GM11168 (cell line): ENCODE data around the gene GFOD1.

Experiments used
- in situ Hi-C: fragments of 300-500 bp; cut with MboI; formaldehyde crosslinking; loops from one replicate; pipeline ENCODE4 v1.12.0; 2022; ENCODE audit warnings: low sequenced_read_pairs; ENCODE audit not compliant: unreplicated experiment

The GFOD1 gene

DNA sequence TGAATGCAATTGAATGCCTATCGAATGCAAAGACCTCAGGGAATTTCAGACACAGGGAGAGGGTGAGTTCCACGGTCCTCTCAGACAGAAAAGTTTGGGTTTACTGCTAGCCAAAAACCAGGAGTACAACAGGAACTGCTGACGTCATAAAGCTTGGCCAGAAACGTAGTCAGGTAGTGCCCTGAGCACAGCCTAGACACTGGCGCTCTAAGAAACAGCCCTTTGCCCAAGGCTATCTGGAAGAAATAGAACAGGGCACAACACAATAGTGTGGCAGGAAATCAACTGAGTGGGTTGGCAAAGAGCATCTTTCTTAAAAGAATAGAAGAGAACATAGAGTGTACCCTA, 58.0 kb downstream of the GFOD1 start:
- in situ Hi-C loops: loop anchor here (10.0 kb wide), 1 partner anchor 75 kb away; no protein-coding TSS in a partner anchor

DNA sequence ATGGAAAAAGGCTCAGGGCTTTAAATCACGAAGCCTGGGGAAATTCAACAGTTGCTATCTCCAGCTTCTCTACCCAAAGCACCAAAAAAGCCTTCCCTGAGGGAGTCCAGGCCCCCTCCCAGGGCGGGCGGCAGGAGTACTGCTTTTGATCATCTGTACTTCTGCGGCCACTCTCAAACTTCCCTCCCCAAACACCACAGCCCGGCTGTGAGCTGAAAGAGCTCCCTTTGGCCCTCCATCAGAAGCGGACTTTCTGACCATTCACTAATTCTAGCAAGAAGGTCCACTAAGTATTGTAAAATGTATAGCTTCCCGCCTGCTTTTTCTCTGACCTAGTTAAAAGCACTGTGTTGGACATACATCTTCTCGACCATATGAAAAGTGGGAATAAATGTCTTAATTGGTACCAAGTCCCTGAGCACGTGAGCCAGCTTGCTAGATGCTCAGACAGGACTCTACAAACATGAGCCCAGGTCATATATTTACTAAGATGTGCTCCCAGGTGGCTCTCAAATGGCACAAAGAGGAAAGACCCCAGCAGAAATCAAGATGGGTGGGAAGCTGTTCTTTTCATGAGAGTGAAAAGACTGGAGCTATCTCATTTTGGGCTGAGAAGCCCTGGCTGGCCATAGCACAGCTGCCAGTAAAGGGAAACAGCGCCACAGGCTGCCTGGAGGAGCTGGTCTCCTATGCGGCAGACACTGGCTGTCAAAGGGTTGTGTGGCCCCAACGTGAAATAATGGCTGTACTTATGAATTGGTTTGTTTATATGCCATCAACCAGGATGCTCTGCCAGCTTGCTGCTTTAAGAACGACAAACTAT, 58.6 kb downstream of the GFOD1 start:
- in situ Hi-C loops: loop anchor here (10.0 kb wide), 1 partner anchor 74 kb away; no protein-coding TSS in a partner anchor

GRCh38 chr6:13427801-13428582, 59.4 kb downstream of the GFOD1 start:
- in situ Hi-C loops: loop anchor here (10.0 kb wide), 1 partner anchor 73 kb away; no protein-coding TSS in a partner anchor

- in situ Hi-C loops: loop anchor here (10.0 kb wide), 1 partner anchor 73 kb away; no protein-coding TSS in a partner anchor
These were observed 60.1 kb downstream of the GFOD1 start for GRCh38 chr6:13427316-13427715.

DNA sequence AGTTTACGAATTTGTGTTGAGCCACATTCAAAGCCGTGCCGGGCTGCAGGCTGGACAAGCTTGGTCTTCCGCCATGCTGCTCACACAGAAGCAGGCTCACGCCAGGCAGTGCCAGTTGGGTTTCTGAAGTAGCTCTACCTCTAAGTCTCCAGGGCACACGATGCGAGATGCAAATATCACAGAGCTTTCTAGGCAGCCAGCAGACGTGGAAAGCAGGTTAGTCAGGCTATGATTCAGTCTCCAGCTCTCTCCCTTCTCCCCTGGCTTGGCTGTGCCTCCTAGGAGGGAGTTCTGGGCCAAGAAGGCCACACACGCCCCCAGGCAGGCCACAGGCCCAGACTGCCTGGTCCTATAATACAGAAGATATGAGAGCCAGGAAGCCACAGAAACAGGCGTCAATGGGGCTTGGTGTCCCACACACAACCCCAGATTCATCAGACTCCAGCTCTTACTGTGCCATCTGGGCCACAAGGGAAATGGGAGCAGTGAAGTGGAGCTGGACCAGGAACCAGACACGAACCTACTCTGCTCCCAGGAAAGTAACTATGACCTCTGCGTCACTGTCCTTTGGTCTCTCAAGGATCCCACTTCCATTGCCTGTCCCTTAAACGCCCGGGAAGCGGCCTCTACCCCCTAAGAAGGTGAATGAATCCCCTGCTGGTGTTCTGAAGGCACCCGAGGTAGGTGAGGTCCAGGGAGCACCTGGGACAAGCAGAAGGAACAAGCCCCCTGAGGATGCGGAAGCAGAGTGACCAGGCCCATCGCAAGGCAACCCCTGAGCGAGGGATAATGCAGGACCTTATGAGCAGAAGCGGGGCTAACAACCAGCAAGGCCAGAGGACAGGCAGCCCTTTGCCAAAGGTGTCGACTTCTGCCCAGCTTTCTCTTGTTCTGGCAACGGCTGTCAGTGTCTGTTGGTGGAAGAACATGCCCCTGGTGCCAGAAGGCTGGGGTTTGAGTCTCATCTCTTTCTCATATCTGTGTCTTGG, 61.2 kb downstream of the GFOD1 start:
- in situ Hi-C loops: loop anchor here (10.0 kb wide), 1 partner anchor 71 kb away; no protein-coding TSS in a partner anchor

DNA sequence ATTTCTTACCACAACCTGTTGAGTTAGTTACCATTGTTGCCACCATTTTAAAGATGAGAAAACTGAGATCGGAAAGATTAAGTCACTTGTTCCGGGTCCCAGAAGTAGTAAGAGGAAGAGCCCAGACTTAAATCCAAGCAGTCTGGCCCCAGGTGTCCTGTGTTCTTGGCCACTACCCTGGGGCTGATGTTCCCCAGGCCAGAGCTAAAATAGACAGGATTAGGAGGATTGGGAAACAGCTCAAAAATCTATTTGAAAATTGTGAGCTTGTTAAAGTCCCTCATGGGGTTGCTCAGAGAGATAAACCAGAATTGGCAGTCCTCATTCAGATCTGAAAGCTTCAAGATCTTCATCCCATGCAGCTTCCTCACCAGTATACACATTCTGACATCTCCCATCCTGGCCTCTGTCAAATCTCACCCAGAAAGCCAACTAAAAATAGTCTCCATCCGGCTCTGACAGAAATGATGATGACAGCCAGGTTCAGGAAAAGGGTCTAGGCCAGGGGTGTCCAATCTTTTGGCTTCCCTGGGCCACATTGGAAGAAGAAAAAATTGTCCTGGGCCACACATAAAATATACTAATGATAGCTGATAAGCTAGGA, 62.0 kb downstream of the GFOD1 start:
- in situ Hi-C loops: loop anchor here (10.0 kb wide), 1 partner anchor 71 kb away; no protein-coding TSS in a partner anchor

DNA sequence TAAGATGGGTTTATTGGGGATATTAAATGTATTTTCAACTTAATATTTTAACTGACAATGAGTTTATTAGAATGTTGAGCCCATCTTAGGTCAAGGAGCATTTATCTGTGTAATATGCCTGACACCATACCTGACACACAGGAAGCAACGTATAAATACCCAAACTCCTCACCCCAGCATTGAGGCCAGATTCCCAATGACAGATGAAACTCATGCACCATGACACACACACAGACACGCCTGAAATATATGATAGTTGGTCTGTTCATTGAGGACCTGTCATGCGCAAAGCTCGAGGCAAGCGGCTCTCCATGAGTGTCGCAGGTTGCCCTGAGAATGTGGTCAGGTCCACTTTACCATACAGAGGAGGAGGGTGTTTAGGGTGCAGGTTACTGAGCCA, 64.1 kb downstream of the GFOD1 start:
- in situ Hi-C loops: loop anchor here (10.0 kb wide), 1 partner anchor 68 kb away; no protein-coding TSS in a partner anchor

GRCh38 chr6:13422681-13423221, 64.6 kb downstream of the GFOD1 start:
- in situ Hi-C loops: loop anchor here (10.0 kb wide), 1 partner anchor 68 kb away; no protein-coding TSS in a partner anchor

- in situ Hi-C loops: loop anchor here (10.0 kb wide), 1 partner anchor 67 kb away; no protein-coding TSS in a partner anchor
These were observed 65.9 kb downstream of the GFOD1 start for GRCh38 chr6:13421425-13422059.

DNA sequence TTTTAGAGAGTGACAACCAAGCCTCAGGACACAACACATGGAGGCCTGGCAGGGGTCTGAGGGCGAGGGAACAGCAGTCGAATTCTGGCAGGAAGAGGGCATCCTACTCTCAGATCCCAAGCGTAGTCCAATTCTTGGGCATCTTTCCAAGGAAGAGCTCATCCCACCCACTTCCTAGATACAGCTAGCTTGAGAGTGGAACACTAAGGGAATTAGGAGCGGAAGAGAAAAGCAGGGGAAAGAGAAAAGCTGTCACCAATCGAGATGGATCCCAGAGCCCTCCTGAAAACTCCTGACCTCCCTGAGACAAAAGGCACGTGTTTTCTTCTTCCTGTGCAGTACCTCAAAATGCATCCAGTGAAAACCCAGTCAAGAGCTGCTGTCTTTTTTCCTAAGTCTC, 67.1 kb downstream of the GFOD1 start:
- in situ Hi-C loops: loop anchor here (10.0 kb wide), 1 partner anchor 65 kb away; no protein-coding TSS in a partner anchor

GRCh38 chr6:13419422-13420195, 67.8 kb downstream of the GFOD1 start:
- in situ Hi-C loops: loop anchor here (10.0 kb wide), 1 partner anchor 65 kb away; no protein-coding TSS in a partner anchor

DNA sequence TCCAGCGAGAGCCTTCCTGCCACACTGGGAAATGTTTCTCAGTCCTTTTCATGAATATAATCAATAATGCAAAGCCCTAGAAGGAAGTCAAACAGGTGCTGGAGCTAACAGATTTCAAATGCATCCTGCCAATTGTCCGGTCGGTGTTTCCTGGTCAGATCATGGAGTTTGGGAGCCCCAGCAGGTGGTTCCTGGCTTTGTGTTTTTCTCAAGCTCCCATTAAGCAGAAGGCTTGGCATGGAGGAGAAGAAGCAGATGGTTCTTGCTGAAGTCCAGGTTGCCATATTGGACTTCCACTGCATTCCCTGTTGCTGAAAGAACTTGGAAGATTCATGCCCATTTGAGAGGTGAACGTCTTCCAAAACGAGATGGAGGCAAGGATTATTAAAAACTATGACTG, 68.6 kb downstream of the GFOD1 start:
- in situ Hi-C loops: no loop called here

DNA sequence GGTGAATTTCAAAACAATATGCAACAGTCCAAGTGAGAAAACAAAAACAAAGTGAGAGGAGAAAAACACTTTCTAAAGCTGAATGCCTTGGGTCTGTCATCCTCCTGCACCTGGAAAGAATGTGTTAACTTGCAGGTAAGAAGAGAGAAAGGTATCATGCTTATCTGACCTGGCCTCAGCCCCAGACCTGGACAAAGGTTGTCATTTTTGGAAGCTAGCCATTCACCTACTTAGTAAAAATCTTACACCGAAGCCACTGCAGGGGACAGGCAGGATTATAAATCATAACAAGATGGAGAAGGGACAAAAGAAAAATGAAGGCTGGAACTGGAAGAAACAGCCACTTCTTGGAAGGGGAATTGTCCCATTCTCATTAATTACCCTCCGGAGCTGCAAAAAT, 69.4 kb downstream of the GFOD1 start:
- in situ Hi-C loops: no loop called here

- in situ Hi-C loops: no loop called here
These were observed 70.0 kb downstream of the GFOD1 start for GRCh38 chr6:13417431-13417830.

DNA sequence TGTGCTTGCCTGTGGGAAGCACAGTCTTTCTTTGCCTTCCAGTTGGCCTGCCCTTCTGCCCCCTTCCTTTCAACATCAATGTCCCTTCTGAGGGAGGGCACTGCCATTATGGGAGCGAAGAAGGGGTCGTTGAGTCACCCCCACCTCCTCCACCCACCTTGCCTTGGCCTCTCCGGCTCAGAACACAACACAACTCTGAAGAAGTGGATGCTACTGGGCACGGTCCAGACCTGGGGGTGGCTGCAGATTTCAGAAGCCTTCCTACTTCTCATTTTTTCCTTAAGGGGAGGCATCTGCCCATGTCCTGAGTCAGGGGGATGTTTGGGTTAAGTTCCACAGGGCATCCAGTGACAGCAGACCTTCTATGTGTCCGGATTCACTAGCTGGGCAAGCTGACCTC, 72.1 kb downstream of the GFOD1 start:
- in situ Hi-C loops: no loop called here

GRCh38 chr6:13413900-13414555, 73.4 kb downstream of the GFOD1 start:
- in situ Hi-C loops: no loop called here

DNA sequence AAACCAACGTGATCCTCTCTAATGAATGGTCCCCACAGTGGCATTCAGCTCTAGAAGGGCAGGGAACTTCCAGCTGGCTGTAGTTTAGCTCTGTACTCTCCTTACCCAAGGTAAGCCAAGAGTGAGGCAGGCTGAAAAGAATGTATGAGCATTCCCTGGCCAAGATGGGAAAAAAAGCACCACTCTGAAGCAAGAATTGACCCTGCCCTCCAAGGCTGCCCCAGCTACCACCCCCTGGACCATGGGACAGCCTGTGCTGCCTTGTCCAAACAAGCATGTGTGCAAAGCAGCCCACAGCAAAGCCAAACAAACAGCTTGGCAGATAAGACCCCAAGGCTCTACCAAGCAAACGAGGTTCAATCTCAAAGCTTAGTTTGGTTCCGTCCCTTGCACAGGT, 73.9 kb downstream of the GFOD1 start:
- in situ Hi-C loops: no loop called here
